NB4 (cell line): ENCODE results near the gene MROH2A.

Experiments used
- MAX ChIP-seq: IDR thresholded peaks from 2 replicates; pipeline ENCODE4 v1.6.1; 2011; ENCODE audit warnings: low read depth, low read length
- MYC ChIP-seq: IDR thresholded peaks from 2 replicates; pipeline ENCODE4 v1.6.1; 2011; ENCODE audit warnings: low read depth, low read length
- POLR2A ChIP-seq: IDR thresholded peaks from 2 replicates; pipeline ENCODE4 v1.6.1; 2011; ENCODE audit warnings: mild to moderate bottlenecking; ENCODE audit not compliant: insufficient read length; ENCODE audit errors: extremely low read depth
- TF ChIP-seq, protein P1 (sequence below): IDR thresholded peaks from one replicate; pipeline ENCODE4 v1.5.1; 2012; ENCODE audit warnings: low read depth, low read length

- TF ChIP-seq, protein P1, sequence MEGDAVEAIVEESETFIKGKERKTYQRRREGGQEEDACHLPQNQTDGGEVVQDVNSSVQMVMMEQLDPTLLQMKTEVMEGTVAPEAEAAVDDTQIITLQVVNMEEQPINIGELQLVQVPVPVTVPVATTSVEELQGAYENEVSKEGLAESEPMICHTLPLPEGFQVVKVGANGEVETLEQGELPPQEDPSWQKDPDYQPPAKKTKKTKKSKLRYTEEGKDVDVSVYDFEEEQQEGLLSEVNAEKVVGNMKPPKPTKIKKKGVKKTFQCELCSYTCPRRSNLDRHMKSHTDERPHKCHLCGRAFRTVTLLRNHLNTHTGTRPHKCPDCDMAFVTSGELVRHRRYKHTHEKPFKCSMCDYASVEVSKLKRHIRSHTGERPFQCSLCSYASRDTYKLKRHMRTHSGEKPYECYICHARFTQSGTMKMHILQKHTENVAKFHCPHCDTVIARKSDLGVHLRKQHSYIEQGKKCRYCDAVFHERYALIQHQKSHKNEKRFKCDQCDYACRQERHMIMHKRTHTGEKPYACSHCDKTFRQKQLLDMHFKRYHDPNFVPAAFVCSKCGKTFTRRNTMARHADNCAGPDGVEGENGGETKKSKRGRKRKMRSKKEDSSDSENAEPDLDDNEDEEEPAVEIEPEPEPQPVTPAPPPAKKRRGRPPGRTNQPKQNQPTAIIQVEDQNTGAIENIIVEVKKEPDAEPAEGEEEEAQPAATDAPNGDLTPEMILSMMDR, result no peak
- TF ChIP-seq POLR2A, result peak; percentile 78
- peak; percentile 62; the same call in 1 of the 2 replicates for TF ChIP-seq MAX
- peak; percentile 60 for TF ChIP-seq MYC
Observed at GRCh38 chr2:233854241-233854981, 76.3 kb downstream of the MROH2A start, which contains the start of gene HJURP.
